Vagina (tissue), 2 donors: ENCODE data around the gene KMT5C. TPM values are rescaled to one million over a fixed set of nuclear protein-coding genes. Genes with fewer than 3 reads are reported as not detected.

Source experiments
- DNase-seq, 2 donors: peaks; one replicate each; pipeline ENCODE4 v3.0.0-alpha.2; 2017; ENCODE audit errors: extremely low spot score in 2 of 2
- H3K27ac ChIP-seq: fragments of 200-600 bp; sonication (generic); one replicate; pipeline ENCODE4 v1.5.1; 2019
- H3K27me3 ChIP-seq: fragments of 200-600 bp; sonication (generic); one replicate; pipeline ENCODE4 v1.5.1; 2019
- H3K36me3 ChIP-seq, 2 donors: fragments of 200-600 bp; sonication (generic); one replicate each; pipeline ENCODE4 v1.5.1; 2017 to 2019
- H3K4me1 ChIP-seq: fragments of 200-600 bp; sonication (generic); one replicate; pipeline ENCODE4 v1.5.1; 2019
- H3K4me3 ChIP-seq, 2 donors: fragments of 200-600 bp; sonication (generic); 1 replicate in 1 of 2; 2 replicates in 1 of 2; pipeline ENCODE4 v1.5.1; 2016 to 2019
- H3K9me3 ChIP-seq: fragments of 200-600 bp; sonication (generic); one replicate; pipeline ENCODE4 v1.5.1; 2019
- CTCF ChIP-seq, 3 experiments: fragments of 450-650 bp in 2 of 3; fragments of 200-600 bp in 1 of 3; sonication (generic) in 1 of 3; IDR thresholded peaks; one replicate each; pipeline ENCODE4 v1.5.1; 2017 to 2019; ENCODE audit warnings: antibody characterized with exemption in 3 of 3, mild to moderate bottlenecking in 2 of 3, moderate library complexity in 2 of 3
- POLR2A ChIP-seq, 2 donors: fragments of 450-650 bp; IDR thresholded peaks; one replicate each; pipeline ENCODE4 v1.6.1; 2017; ENCODE audit warnings: antibody characterized with exemption in 2 of 2, mild to moderate bottlenecking in 2 of 2, moderate library complexity in 2 of 2
- POLR2AphosphoS5 ChIP-seq, 2 donors: sonication (generic); formaldehyde crosslinking; IDR thresholded peaks; one replicate each; pipeline ENCODE4 v1.9.0; 2017; ENCODE audit warnings: antibody characterized with exemption in 2 of 2, mild to moderate bottlenecking in 2 of 2, low read depth in 1 of 2; ENCODE audit not compliant: insufficient read depth in 1 of 2
- intact Hi-C: fragments of 100-400 bp; cut with DNase I; formaldehyde crosslinking; loops from one replicate; pipeline ENCODE4 v1.15.1; 2023
- total RNA-seq: library from RNA; depleted of rRNA; stranded (reverse); fragments of >200 nt; gene quantifications from one replicate; pipeline ENCODE4 v1.2.3, GENCODE V29; 2016

KMT5C gene
- total RNA-seq, 1 donor from 2014 or later = 19.2 TPM

GRCh38 chr19:55385724-55386492 lies 46.2 kb downstream of the KMT5C start, which contains the start of gene RPL28:
RPL28 (plus strand) TSS chr19:55385932; CDS start chr19:55386358, 426 bp downstream.
- DNase-seq = peak in 1 of 2 donors; percentile 99
- intact Hi-C loops = loop anchor here (2.0 kb wide), 1 partner anchor 45 kb away; no protein-coding TSS in a partner anchor
- Histone ChIP-seq H3K27me3 (no peaks in the 10 kb centered on the region), H3K27ac (peak within 1 kb of the TSS; percentile 96), H3K4me1 (peaks cover 63% of the 10 kb centered on the region), H3K9me3 (no peaks in the 10 kb centered on the region), H3K4me3 (peak within 1 kb of the TSS; percentile 70 to 76), H3K36me3 (peaks cover 0 to 31% of the 10 kb centered on the region in 2 donors)
- TF ChIP-seq POLR2A (IDR thresholded peaks at IDR 0.05) (peak; percentile 12 to 96), CTCF (IDR thresholded peaks at IDR 0.05) (no peak), POLR2AphosphoS5 (IDR thresholded peaks at IDR 0.05; ENCODE audit: insufficient read depth in 1 of 2, low read depth in 1 of 2) (peak; percentile 92 to 99)

GRCh38 chr19:55386493-55386971 lies 46.9 kb downstream of the KMT5C start:
- peaks cover 0 to 31% of the 10 kb centered on the region in 2 donors for H3K36me3 ChIP-seq
- H3K4me3 ChIP-seq = peak overlapping the region; percentile 70 to 76
- intact Hi-C loops = no loop called here
- H3K9me3 ChIP-seq = no peaks in the 10 kb centered on the region
- DNase-seq = no peak
- peak overlapping the region; percentile 96 for H3K27ac ChIP-seq
- TF ChIP-seq CTCF (IDR thresholded peaks at IDR 0.05) = no peak
- TF ChIP-seq POLR2A (IDR thresholded peaks at IDR 0.05) = no peak
- TF ChIP-seq POLR2AphosphoS5 (IDR thresholded peaks at IDR 0.05; ENCODE audit: insufficient read depth in 1 of 2, low read depth in 1 of 2) = no peak
- H3K27me3 ChIP-seq = no peaks in the 10 kb centered on the region
- peaks cover 63% of the 10 kb centered on the region for H3K4me1 ChIP-seq

GRCh38 chr19:55387736-55388497 lies 48.2 kb downstream of the KMT5C start:
- intact Hi-C loops = no loop called here
- peaks cover 62% of the 10 kb centered on the region for H3K4me1 ChIP-seq
- TF ChIP-seq POLR2A (IDR thresholded peaks at IDR 0.05) (no peak), CTCF (IDR thresholded peaks at IDR 0.05) (no peak), POLR2AphosphoS5 (IDR thresholded peaks at IDR 0.05; ENCODE audit: insufficient read depth in 1 of 2, low read depth in 1 of 2) (no peak)
- H3K27me3 ChIP-seq = no peaks in the 10 kb centered on the region
- no peaks in the 10 kb centered on the region for H3K9me3 ChIP-seq
- H3K27ac ChIP-seq = no peak overlapping the region
- H3K36me3 ChIP-seq = peaks cover 0 to 34% of the 10 kb centered on the region in 2 donors
- no peak for DNase-seq
- H3K4me3 ChIP-seq = peak overlapping the region; percentile 23 to 76

GRCh38 chr19:55389386-55390317 lies 50.0 kb downstream of the KMT5C start:
- Histone ChIP-seq H3K27ac (no peak overlapping the region), H3K9me3 (no peaks in the 10 kb centered on the region), H3K4me3 (no peak overlapping the region), H3K4me1 (peaks cover 51% of the 10 kb centered on the region), H3K27me3 (no peaks in the 10 kb centered on the region), H3K36me3 (peaks cover 0 to 34% of the 10 kb centered on the region in 2 donors)
- TF ChIP-seq POLR2A (IDR thresholded peaks at IDR 0.05) (no peak), CTCF (IDR thresholded peaks at IDR 0.05) (no peak), POLR2AphosphoS5 (IDR thresholded peaks at IDR 0.05; ENCODE audit: insufficient read depth in 1 of 2, low read depth in 1 of 2) (no peak)
- DNase-seq = no peak
- intact Hi-C loops = no loop called here
